Natural killer cell treated with Interleukin-12 subunit alpha and Interleukin-12 subunit beta and Interleukin-15 and Interleukin-18, amount 100 ng/mL, for 72 hours (primary cell): ENCODE results near the gene DOCK11. TPM values are rescaled to one million over a fixed set of nuclear protein-coding genes. Genes with fewer than 3 reads are reported as not detected.
"Not testable (repeated sequence)": the region's sequence is repeated elsewhere in the genome, so short reads cannot be mapped to it uniquely, and the experiment has no call there.

Experiments used
- ATAC-seq, 2 donors: fragments of 150-1000 bp; cut with Tn5 transposase in 1 of 2; sonication (Bioruptor Pico), chemical (Tn5 transposase) in 1 of 2; 2 replicates each; pipeline ENCODE4 v1.10.0; 2021
- DNase-seq: peaks from one replicate; pipeline ENCODE4 v3.0.0; 2022; ENCODE audit warnings: low spot score
- H3K27ac Mint-ChIP-seq, 2 donors: 1 replicate in 1 of 2; 2 replicates in 1 of 2; pipeline ENCODE4 v1.8.0; 2022; ENCODE audit warnings: mixed read lengths in 2 of 2, mild to moderate bottlenecking in 1 of 2, moderate library complexity in 1 of 2
- H3K27me3 Mint-ChIP-seq, 2 donors: 1 replicate in 1 of 2; 2 replicates in 1 of 2; pipeline ENCODE4 v1.8.0; 2022; ENCODE audit warnings: mixed read lengths in 2 of 2
- H3K36me3 Mint-ChIP-seq: one replicate; pipeline ENCODE4 v1.8.0; 2022; ENCODE audit warnings: mixed read lengths
- H3K4me1 Mint-ChIP-seq, 2 donors: 1 replicate in 1 of 2; 2 replicates in 1 of 2; pipeline ENCODE4 v1.8.0; 2022; ENCODE audit warnings: low read depth in 2 of 2, mixed read lengths in 2 of 2, mild to moderate bottlenecking in 1 of 2
- H3K4me3 Mint-ChIP-seq: one replicate; pipeline ENCODE4 v1.8.0; 2022; ENCODE audit warnings: mixed read lengths
- H3K9me3 Mint-ChIP-seq: 2 replicates; pipeline ENCODE4 v1.8.0; 2022; ENCODE audit warnings: mixed read lengths
- total RNA-seq, 2 donors: library from RNA; stranded (reverse); gene quantifications; one replicate each; pipeline ENCODE4 v1.2.3, GENCODE V29; 2022

DOCK11 gene
- total RNA-seq, 2 donors from 2014 or later: 32.0 to 44.5 TPM

- no peaks in the 10 kb centered on the region for H3K4me1 Mint-ChIP-seq
- H3K27me3 Mint-ChIP-seq: no peaks in the 10 kb centered on the region
- no peak for ATAC-seq
- no peaks in the 10 kb centered on the region for H3K9me3 Mint-ChIP-seq
- H3K36me3 Mint-ChIP-seq: no peaks in the 10 kb centered on the region
- H3K27ac Mint-ChIP-seq: no peak overlapping the region
- no peak overlapping the region for H3K4me3 Mint-ChIP-seq
- no peak for DNase-seq
These were observed 199.0 kb downstream of the DOCK11 start for GRCh38 chrX:118694638-118695037.

DNA sequence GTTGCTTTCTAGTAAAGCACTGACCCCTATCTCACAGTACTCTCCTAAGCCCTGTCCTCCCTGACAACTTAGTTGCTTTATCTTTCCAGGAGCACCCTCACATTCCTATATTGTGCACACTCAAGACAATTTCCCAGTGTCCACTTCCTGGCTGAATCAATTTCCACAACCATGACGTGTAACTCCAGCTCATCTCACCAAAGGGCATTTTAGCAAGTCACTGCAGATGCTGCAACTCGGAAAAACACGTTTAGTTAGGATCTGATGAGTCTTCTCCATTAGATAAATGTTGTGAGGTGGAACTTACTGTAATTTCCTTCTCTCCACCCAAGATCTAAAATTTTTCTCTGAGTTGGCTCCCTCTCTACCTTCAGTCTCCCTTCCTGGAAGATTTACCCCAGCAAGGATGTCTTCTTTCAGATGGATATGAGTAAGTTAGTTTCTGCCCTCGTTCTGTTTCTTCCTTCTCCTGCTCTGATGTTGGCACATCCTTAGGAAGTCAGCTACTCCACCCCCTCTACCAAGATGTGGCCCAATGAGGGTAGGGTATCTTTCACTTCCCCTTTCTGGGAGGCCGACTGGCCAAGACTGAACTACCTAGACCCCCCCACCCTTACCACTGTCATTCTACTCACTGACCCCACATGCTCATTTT lies 203.0 kb downstream of the DOCK11 start:
- DNase-seq (no peak), ATAC-seq (no peak)
- no peak overlapping the region for H3K4me3 Mint-ChIP-seq
- H3K27ac Mint-ChIP-seq: no peak overlapping the region
- H3K9me3 Mint-ChIP-seq: no peaks in the 10 kb centered on the region
- no peaks in the 10 kb centered on the region for H3K36me3 Mint-ChIP-seq
- H3K4me1 Mint-ChIP-seq: peaks cover 0 to 4% of the 10 kb centered on the region in 2 donors
- no peaks in the 10 kb centered on the region for H3K27me3 Mint-ChIP-seq

GRCh38 chrX:118702741-118703140 lies 207.1 kb downstream of the DOCK11 start:
- DNase-seq: no peak
- ATAC-seq: no peak
- Mint-ChIP-seq H3K4me3 (no peak overlapping the region), H3K9me3 (no peaks in the 10 kb centered on the region), H3K27ac (no peak overlapping the region), H3K36me3 (no peaks in the 10 kb centered on the region), H3K4me1 (peaks cover 0 to 4% of the 10 kb centered on the region in 2 donors), H3K27me3 (no peaks in the 10 kb centered on the region)

- ATAC-seq: no peak
- Mint-ChIP-seq H3K9me3 (no peaks in the 10 kb centered on the region), H3K27ac (no peak overlapping the region), H3K36me3 (no peaks in the 10 kb centered on the region), H3K4me1 (peaks cover 0 to 4% of the 10 kb centered on the region in 2 donors), H3K27me3 (peaks cover 0 to 10% of the 10 kb centered on the region in 2 donors), H3K4me3 (no peak overlapping the region)
- DNase-seq: no peak
These were observed 211.1 kb downstream of the DOCK11 start for GRCh38 chrX:118706681-118707080.

GRCh38 chrX:118714521-118714920 lies 218.9 kb downstream of the DOCK11 start:
- Mint-ChIP-seq H3K9me3 (no peaks in the 10 kb centered on the region), H3K36me3 (no peaks in the 10 kb centered on the region), H3K4me1 (peaks cover 0 to 3% of the 10 kb centered on the region in 2 donors), H3K4me3 (no peak overlapping the region), H3K27ac (no peak overlapping the region), H3K27me3 (peaks cover 7 to 9% of the 10 kb centered on the region in 2 donors)
- ATAC-seq: no peak
- no peak for DNase-seq

GRCh38 chrX:118715917-118716316 lies 220.3 kb downstream of the DOCK11 start:
- H3K36me3 Mint-ChIP-seq, DNase-seq, H3K27ac Mint-ChIP-seq, ATAC-seq, H3K4me1 Mint-ChIP-seq, H3K9me3 Mint-ChIP-seq: not testable (repeated sequence)
- Mint-ChIP-seq H3K4me3 (peak overlapping the region; percentile 53), H3K27me3 (peaks cover 7 to 15% of the 10 kb centered on the region in 2 donors)

GRCh38 chrX:118716833-118717232 lies 221.2 kb downstream of the DOCK11 start:
- DNase-seq, H3K4me1 Mint-ChIP-seq, ATAC-seq, H3K36me3 Mint-ChIP-seq, H3K4me3 Mint-ChIP-seq, H3K27ac Mint-ChIP-seq, H3K9me3 Mint-ChIP-seq: not testable (repeated sequence)
- H3K27me3 Mint-ChIP-seq: peaks cover 7 to 15% of the 10 kb centered on the region in 2 donors

DNA sequence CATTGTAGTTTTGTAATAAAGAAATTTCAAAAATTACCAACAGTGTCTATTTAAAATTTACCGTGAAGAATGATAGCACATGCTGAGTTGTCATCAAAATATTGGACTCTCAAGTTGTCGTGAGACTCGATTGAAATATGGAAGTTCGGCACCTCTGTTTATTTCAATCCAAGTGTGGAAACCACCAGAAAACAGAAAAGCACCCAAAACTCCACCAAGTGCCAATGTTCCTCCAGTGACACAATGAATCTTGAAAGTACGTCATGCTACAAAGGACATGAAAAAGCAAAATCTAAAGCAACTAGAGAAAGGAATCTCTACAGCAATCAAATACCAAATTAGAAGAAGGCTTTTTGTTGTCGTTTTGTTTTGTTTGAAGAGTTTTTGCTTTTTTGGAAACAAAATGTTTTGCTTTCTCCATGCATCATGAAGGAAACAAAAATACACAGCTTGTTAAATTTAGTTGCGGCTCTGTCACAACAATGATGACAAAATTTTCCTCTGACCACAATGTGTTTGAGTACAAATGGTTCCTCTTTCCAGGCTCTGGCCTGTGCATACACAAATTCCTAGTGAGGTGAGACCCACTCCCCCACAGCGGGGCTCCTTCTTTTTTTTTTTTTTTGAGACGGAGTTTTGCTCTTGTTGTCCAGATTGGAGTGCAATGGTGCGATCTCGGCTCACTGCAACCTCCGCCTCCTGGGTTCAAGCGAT lies 222.2 kb downstream of the DOCK11 start:
- DNase-seq (no peak), ATAC-seq (no peak)
- H3K27me3 Mint-ChIP-seq: peaks cover 7 to 15% of the 10 kb centered on the region in 2 donors
- no peak overlapping the region for H3K27ac Mint-ChIP-seq
- H3K9me3 Mint-ChIP-seq: no peaks in the 10 kb centered on the region
- no peak overlapping the region for H3K4me3 Mint-ChIP-seq
- H3K36me3 Mint-ChIP-seq: no peaks in the 10 kb centered on the region
- peaks cover 0 to 3% of the 10 kb centered on the region in 2 donors for H3K4me1 Mint-ChIP-seq

DNA sequence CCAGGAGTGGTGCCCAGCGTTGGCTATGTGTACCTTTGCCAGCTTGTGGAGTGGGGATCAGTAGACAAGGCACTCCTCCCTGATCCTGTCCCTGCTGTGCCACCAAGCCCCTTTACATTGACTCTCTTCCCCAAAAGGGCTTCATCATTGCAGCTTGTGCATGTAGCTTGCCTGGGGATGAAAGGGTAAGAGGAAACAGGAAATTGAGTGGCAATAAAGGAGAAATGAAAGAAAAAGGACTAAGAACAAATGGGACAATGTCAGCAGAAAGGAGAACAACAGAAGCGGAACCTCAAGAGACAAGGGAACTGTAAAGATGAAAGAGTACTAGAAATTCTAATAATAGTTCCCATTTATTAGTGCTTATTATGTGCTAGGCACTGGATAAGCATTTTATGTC lies 223.1 kb downstream of the DOCK11 start:
- ATAC-seq (no peak), DNase-seq (no peak)
- H3K9me3 Mint-ChIP-seq: no peaks in the 10 kb centered on the region
- no peaks in the 10 kb centered on the region for H3K36me3 Mint-ChIP-seq
- no peak overlapping the region for H3K27ac Mint-ChIP-seq
- no peak overlapping the region for H3K4me3 Mint-ChIP-seq
- peaks cover 7 to 16% of the 10 kb centered on the region in 2 donors for H3K27me3 Mint-ChIP-seq
- H3K4me1 Mint-ChIP-seq: peaks cover 0 to 3% of the 10 kb centered on the region in 2 donors

DNA sequence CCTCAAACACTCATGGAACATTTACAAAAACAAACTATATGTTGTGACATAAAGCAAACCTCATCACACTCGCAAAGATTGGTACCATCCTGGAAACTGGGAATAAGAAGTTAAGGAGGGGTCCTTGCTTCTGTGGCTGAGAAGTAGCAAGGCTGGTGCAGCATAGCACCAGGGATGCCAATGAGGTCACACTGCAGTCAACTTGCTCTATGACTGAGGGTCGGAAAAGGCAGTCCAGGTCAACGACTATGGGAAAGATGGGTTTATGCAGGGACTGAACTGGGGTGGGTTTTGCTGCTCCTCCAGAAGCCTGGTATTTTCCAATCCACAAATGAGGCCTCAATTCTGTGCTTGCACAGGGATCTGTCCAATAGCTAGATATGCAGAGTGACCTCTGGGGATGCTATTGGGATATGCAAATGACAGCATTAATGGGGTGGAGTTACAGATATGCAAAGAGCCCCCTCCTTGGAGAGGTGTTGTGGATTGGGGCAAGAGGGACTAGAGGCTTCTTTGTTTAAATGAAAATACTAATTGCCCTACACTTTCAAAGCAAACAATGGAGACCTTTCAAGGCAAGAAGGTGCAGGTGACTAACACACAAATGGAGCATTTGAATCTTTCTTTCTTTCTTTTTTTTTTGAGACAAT lies 224.6 kb downstream of the DOCK11 start:
- Mint-ChIP-seq H3K4me3 (no peak overlapping the region), H3K27ac (no peak overlapping the region), H3K36me3 (no peaks in the 10 kb centered on the region), H3K4me1 (peaks cover 3 to 6% of the 10 kb centered on the region in 2 donors), H3K9me3 (no peaks in the 10 kb centered on the region), H3K27me3 (peaks cover 7 to 19% of the 10 kb centered on the region in 2 donors)
- ATAC-seq: no peak
- DNase-seq: no peak

GRCh38 chrX:118723376-118723775 lies 227.8 kb downstream of the DOCK11 start:
- H3K4me1 Mint-ChIP-seq: peaks cover 5 to 9% of the 10 kb centered on the region in 2 donors
- no peak overlapping the region for H3K4me3 Mint-ChIP-seq
- no peaks in the 10 kb centered on the region for H3K9me3 Mint-ChIP-seq
- DNase-seq (no peak), ATAC-seq (no peak)
- H3K36me3 Mint-ChIP-seq: no peaks in the 10 kb centered on the region
- H3K27me3 Mint-ChIP-seq: peaks cover 10 to 22% of the 10 kb centered on the region in 2 donors
- H3K27ac Mint-ChIP-seq: no peak overlapping the region

- no peak overlapping the region for H3K4me3 Mint-ChIP-seq
- peaks cover 5 to 9% of the 10 kb centered on the region in 2 donors for H3K4me1 Mint-ChIP-seq
- no peak overlapping the region for H3K27ac Mint-ChIP-seq
- DNase-seq (no peak), ATAC-seq (no peak)
- H3K27me3 Mint-ChIP-seq: peaks cover 16 to 23% of the 10 kb centered on the region in 2 donors
- no peaks in the 10 kb centered on the region for H3K36me3 Mint-ChIP-seq
- H3K9me3 Mint-ChIP-seq: no peaks in the 10 kb centered on the region
These were observed 228.8 kb downstream of the DOCK11 start for GRCh38 chrX:118724365-118724764.

GRCh38 chrX:118724775-118725174 lies 229.2 kb downstream of the DOCK11 start:
- H3K4me1 Mint-ChIP-seq: peaks cover 5 to 9% of the 10 kb centered on the region in 2 donors
- H3K36me3 Mint-ChIP-seq: no peaks in the 10 kb centered on the region
- H3K4me3 Mint-ChIP-seq: no peak overlapping the region
- peaks cover 16 to 23% of the 10 kb centered on the region in 2 donors for H3K27me3 Mint-ChIP-seq
- H3K9me3 Mint-ChIP-seq: no peaks in the 10 kb centered on the region
- ATAC-seq: no peak
- no peak for DNase-seq
- H3K27ac Mint-ChIP-seq: no peak overlapping the region

GRCh38 chrX:118726396-118726795 lies 230.8 kb downstream of the DOCK11 start:
- no peak for ATAC-seq
- H3K9me3 Mint-ChIP-seq: no peaks in the 10 kb centered on the region
- no peak overlapping the region for H3K27ac Mint-ChIP-seq
- no peak for DNase-seq
- H3K27me3 Mint-ChIP-seq: peaks cover 24 to 28% of the 10 kb centered on the region in 2 donors
- peaks cover 5 to 9% of the 10 kb centered on the region in 2 donors for H3K4me1 Mint-ChIP-seq
- no peaks in the 10 kb centered on the region for H3K36me3 Mint-ChIP-seq
- H3K4me3 Mint-ChIP-seq: peak overlapping the region; percentile 31
